GM23338 (cell line): ENCODE measurements around the gene BNC2. TPM values are rescaled to one million over a fixed set of nuclear protein-coding genes. Genes with fewer than 3 reads are reported as not detected.

Experiments
- ATAC-seq: fragments of 200-7000 bp; cut with Tn5 transposase; 3 replicates; pipeline ENCODE4 v1.9.1; 2020
- DNase-seq: peaks from one replicate; pipeline ENCODE4 v3.0.0-alpha.2; 2015; ENCODE audit warnings: low spot score
- H2AFZ ChIP-seq: fragments of 200-600 bp; sonication (generic); 2 replicates; pipeline ENCODE4 v1.8.0; 2016; ENCODE audit warnings: antibody characterized with exemption, mild to moderate bottlenecking, moderate library complexity
- H3F3A ChIP-seq: fragments of 200-600 bp; sonication (generic); replicated peaks from 2 replicates; pipeline ENCODE4 v1.8.0; 2017; ENCODE audit warnings: antibody characterized with exemption, mixed run types, low read depth
- H3K27ac ChIP-seq: fragments of 200-600 bp; sonication (generic); 2 replicates; pipeline ENCODE4 v1.6.1; 2016; ENCODE audit warnings: low read depth
- H3K27me3 ChIP-seq: fragments of 200-600 bp; sonication (generic); 2 replicates; pipeline ENCODE4 v1.8.0; 2016; ENCODE audit warnings: mild to moderate bottlenecking, mixed run types, moderate library complexity; ENCODE audit not compliant: insufficient read depth
- H3K36me3 ChIP-seq: fragments of 200-600 bp; sonication (generic); 2 replicates; pipeline ENCODE4 v1.8.0; 2016; ENCODE audit warnings: mild to moderate bottlenecking; ENCODE audit not compliant: insufficient read depth
- H3K4me1 ChIP-seq: fragments of 200-600 bp; sonication (generic); 2 replicates; pipeline ENCODE4 v1.8.0; 2016; ENCODE audit warnings: mild to moderate bottlenecking, moderate library complexity; ENCODE audit not compliant: insufficient read depth
- H3K4me2 ChIP-seq: fragments of 200-600 bp; sonication (generic); 2 replicates; pipeline ENCODE4 v1.7.1; 2017; ENCODE audit warnings: mixed run types
- H3K4me3 ChIP-seq: fragments of 200-600 bp; sonication (generic); 2 replicates; pipeline ENCODE4 v1.6.1; 2016; ENCODE audit warnings: mixed run types
- H3K79me2 ChIP-seq: fragments of 200-600 bp; sonication (generic); replicated peaks from 2 replicates; pipeline ENCODE4 v1.8.0; 2017; ENCODE audit warnings: mild to moderate bottlenecking; ENCODE audit not compliant: insufficient read depth
- H3K9me2 ChIP-seq: fragments of 200-600 bp; sonication (generic); 2 replicates; pipeline ENCODE4 v1.8.0; 2017; ENCODE audit not compliant: insufficient read depth
- H4K20me1 ChIP-seq: fragments of 200-600 bp; sonication (generic); replicated peaks from 2 replicates; pipeline ENCODE4 v1.8.0; 2017; ENCODE audit warnings: mild to moderate bottlenecking; ENCODE audit not compliant: insufficient read depth
- H3K27ac Mint-ChIP-seq: 2 replicates; pipeline ENCODE4 v1.8.0; 2020; ENCODE audit warnings: inconsistent platforms, mild to moderate bottlenecking, moderate library complexity, mixed read lengths
- H3K27me3 Mint-ChIP-seq: 3 replicates; pipeline ENCODE4 v1.8.0; 2022; ENCODE audit warnings: low read depth, mild to moderate bottlenecking, moderate library complexity, mixed read lengths, inconsistent platforms; ENCODE audit not compliant: insufficient read depth, poor library complexity
- H3K36me3 Mint-ChIP-seq: 3 replicates; pipeline ENCODE4 v1.8.0; 2021; ENCODE audit warnings: low read depth, mild to moderate bottlenecking, inconsistent platforms, moderate library complexity, mixed read lengths
- H3K4me1 Mint-ChIP-seq: 3 replicates; pipeline ENCODE4 v1.8.0; 2020; ENCODE audit warnings: mild to moderate bottlenecking, inconsistent platforms, mixed read lengths
- H3K4me3 Mint-ChIP-seq: 3 replicates; pipeline ENCODE4 v1.8.0; 2021; ENCODE audit warnings: moderate library complexity, mild to moderate bottlenecking, inconsistent platforms, mixed read lengths
- H3K9me3 Mint-ChIP-seq: 3 replicates; pipeline ENCODE4 v1.8.0; 2020; ENCODE audit warnings: moderate library complexity, mild to moderate bottlenecking, inconsistent platforms, mixed read lengths
- CREB1 ChIP-seq: fragments of 250-450 bp; sonication (Bioruptor Pico); IDR thresholded peaks from 2 replicates; pipeline ENCODE4 v1.5.0; 2020; ENCODE audit warnings: low read depth, mild to moderate bottlenecking, moderate library complexity
- EZH2 ChIP-seq: fragments of 200-600 bp; sonication (generic); IDR thresholded peaks from one replicate; pipeline ENCODE4 v1.8.0; 2017; ENCODE audit warnings: antibody characterized with exemption, mild to moderate bottlenecking, low read depth; ENCODE audit not compliant: unreplicated experiment
- EZH2phosphoT487 ChIP-seq: fragments of 200-600 bp; sonication (generic); IDR thresholded peaks from one replicate; pipeline ENCODE4 v1.8.1; 2018; ENCODE audit warnings: antibody characterized with exemption; ENCODE audit not compliant: unreplicated experiment
- JUNB ChIP-seq: IDR thresholded peaks from one replicate; pipeline ENCODE4 v1.6.1; 2016; ENCODE audit warnings: antibody characterized with exemption; ENCODE audit not compliant: unreplicated experiment
- NANOG ChIP-seq: IDR thresholded peaks from 2 replicates; pipeline ENCODE4 v1.6.1; 2016; ENCODE audit warnings: antibody characterized with exemption, borderline replicate concordance
- POLR2AphosphoS5 ChIP-seq: IDR thresholded peaks from 2 replicates; pipeline ENCODE4 v1.6.1; 2016; ENCODE audit warnings: antibody characterized with exemption, low read depth
- STAT1 ChIP-seq: IDR thresholded peaks from one replicate; pipeline ENCODE4 v1.6.1; 2016; ENCODE audit warnings: antibody characterized with exemption; ENCODE audit not compliant: unreplicated experiment
- ZNF114 ChIP-seq: fragments of 250-450 bp; sonication (Bioruptor Pico); IDR thresholded peaks from 2 replicates; pipeline ENCODE4 v1.5.0; 2020; ENCODE audit warnings: mild to moderate bottlenecking, moderate library complexity
- ZNF331 ChIP-seq: fragments of 250-450 bp; sonication (Bioruptor Pico); IDR thresholded peaks from 2 replicates; pipeline ENCODE4 v1.5.0; 2020; ENCODE audit warnings: low read depth, mild to moderate bottlenecking, moderate library complexity
- polyA plus RNA-seq: library from polyadenylated mRNA; unstranded; fragments of >200 nt; fragmentation: Nextera tagmentation; extraction: Ambion mirVana; gene quantifications from 2 replicates; pipeline ENCODE4 v1.2.1, GENCODE V29; 2016
- total RNA-seq: library from RNA; depleted of rRNA; stranded (reverse); fragments of >200 nt; shearing (Covaris generic); gene quantifications from 2 replicates; pipeline ENCODE4 v1.2.3, GENCODE V29; 2014
- TF ChIP-seq, protein P1 (sequence below): IDR thresholded peaks from 2 replicates; pipeline ENCODE4 v1.6.1; 2016; ENCODE audit warnings: antibody characterized with exemption
- TF ChIP-seq, protein P2 (sequence below): IDR thresholded peaks from one replicate; pipeline ENCODE4 v1.6.1; 2018; ENCODE audit warnings: antibody characterized with exemption; ENCODE audit not compliant: unreplicated experiment
- TF ChIP-seq, protein P3 (sequence below): fragments of 250-450 bp; sonication (Bioruptor Pico); IDR thresholded peaks from 2 replicates; pipeline ENCODE4 v1.5.0; 2020; ENCODE audit warnings: mild to moderate bottlenecking, moderate library complexity
- TF ChIP-seq, protein P4 (sequence below), 2 experiments: fragments of 200-600 bp in 1 of 2; sonication (generic) in 1 of 2; conservative IDR thresholded peaks; 2 replicates each; pipeline versions ENCODE4 v1.5.1 to v1.6.1; 2016 to 2017; ENCODE audit warnings: antibody characterized with exemption in 2 of 2, low read depth in 2 of 2, mild to moderate bottlenecking in 2 of 2, moderate library complexity in 1 of 2

Gene BNC2
- total and polyA plus RNA-seq, 2 experiments from 2014 or later, result 12.7 to 13.2 TPM

DNA sequence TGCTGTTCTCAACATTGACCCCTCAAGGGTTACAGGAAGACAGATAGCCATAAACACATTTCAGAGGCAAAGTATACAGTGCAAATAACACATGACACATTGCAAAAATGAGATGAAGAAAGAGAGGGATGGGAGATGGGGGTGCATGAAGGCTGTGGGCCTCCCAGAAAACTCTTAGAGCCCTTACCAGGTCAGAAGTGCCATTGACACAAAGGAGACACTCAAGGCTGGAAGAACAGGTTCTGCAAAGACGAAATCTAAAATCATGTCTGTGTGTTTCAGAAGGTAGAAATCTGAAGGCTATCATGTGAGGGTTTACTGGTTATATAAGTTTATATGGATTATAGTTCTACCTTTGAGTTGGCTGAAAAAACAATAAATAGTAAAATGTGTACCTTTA, 318.8 kb downstream of the BNC2 start:
- H3K4me3 Mint-ChIP-seq, result no peak overlapping the region
- TF ChIP-seq JUNB, result no peak
- no peak for TF ChIP-seq ZNF331
- no peak for TF ChIP-seq EZH2
- TF ChIP-seq, protein P1, sequence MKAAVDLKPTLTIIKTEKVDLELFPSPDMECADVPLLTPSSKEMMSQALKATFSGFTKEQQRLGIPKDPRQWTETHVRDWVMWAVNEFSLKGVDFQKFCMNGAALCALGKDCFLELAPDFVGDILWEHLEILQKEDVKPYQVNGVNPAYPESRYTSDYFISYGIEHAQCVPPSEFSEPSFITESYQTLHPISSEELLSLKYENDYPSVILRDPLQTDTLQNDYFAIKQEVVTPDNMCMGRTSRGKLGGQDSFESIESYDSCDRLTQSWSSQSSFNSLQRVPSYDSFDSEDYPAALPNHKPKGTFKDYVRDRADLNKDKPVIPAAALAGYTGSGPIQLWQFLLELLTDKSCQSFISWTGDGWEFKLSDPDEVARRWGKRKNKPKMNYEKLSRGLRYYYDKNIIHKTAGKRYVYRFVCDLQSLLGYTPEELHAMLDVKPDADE, result no peak
- no peak for TF ChIP-seq ZNF114
- TF ChIP-seq CREB1, result no peak
- TF ChIP-seq, protein P2, sequence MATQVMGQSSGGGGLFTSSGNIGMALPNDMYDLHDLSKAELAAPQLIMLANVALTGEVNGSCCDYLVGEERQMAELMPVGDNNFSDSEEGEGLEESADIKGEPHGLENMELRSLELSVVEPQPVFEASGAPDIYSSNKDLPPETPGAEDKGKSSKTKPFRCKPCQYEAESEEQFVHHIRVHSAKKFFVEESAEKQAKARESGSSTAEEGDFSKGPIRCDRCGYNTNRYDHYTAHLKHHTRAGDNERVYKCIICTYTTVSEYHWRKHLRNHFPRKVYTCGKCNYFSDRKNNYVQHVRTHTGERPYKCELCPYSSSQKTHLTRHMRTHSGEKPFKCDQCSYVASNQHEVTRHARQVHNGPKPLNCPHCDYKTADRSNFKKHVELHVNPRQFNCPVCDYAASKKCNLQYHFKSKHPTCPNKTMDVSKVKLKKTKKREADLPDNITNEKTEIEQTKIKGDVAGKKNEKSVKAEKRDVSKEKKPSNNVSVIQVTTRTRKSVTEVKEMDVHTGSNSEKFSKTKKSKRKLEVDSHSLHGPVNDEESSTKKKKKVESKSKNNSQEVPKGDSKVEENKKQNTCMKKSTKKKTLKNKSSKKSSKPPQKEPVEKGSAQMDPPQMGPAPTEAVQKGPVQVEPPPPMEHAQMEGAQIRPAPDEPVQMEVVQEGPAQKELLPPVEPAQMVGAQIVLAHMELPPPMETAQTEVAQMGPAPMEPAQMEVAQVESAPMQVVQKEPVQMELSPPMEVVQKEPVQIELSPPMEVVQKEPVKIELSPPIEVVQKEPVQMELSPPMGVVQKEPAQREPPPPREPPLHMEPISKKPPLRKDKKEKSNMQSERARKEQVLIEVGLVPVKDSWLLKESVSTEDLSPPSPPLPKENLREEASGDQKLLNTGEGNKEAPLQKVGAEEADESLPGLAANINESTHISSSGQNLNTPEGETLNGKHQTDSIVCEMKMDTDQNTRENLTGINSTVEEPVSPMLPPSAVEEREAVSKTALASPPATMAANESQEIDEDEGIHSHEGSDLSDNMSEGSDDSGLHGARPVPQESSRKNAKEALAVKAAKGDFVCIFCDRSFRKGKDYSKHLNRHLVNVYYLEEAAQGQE, result no peak
- no peak for TF ChIP-seq POLR2AphosphoS5
- TF ChIP-seq, protein P3, sequence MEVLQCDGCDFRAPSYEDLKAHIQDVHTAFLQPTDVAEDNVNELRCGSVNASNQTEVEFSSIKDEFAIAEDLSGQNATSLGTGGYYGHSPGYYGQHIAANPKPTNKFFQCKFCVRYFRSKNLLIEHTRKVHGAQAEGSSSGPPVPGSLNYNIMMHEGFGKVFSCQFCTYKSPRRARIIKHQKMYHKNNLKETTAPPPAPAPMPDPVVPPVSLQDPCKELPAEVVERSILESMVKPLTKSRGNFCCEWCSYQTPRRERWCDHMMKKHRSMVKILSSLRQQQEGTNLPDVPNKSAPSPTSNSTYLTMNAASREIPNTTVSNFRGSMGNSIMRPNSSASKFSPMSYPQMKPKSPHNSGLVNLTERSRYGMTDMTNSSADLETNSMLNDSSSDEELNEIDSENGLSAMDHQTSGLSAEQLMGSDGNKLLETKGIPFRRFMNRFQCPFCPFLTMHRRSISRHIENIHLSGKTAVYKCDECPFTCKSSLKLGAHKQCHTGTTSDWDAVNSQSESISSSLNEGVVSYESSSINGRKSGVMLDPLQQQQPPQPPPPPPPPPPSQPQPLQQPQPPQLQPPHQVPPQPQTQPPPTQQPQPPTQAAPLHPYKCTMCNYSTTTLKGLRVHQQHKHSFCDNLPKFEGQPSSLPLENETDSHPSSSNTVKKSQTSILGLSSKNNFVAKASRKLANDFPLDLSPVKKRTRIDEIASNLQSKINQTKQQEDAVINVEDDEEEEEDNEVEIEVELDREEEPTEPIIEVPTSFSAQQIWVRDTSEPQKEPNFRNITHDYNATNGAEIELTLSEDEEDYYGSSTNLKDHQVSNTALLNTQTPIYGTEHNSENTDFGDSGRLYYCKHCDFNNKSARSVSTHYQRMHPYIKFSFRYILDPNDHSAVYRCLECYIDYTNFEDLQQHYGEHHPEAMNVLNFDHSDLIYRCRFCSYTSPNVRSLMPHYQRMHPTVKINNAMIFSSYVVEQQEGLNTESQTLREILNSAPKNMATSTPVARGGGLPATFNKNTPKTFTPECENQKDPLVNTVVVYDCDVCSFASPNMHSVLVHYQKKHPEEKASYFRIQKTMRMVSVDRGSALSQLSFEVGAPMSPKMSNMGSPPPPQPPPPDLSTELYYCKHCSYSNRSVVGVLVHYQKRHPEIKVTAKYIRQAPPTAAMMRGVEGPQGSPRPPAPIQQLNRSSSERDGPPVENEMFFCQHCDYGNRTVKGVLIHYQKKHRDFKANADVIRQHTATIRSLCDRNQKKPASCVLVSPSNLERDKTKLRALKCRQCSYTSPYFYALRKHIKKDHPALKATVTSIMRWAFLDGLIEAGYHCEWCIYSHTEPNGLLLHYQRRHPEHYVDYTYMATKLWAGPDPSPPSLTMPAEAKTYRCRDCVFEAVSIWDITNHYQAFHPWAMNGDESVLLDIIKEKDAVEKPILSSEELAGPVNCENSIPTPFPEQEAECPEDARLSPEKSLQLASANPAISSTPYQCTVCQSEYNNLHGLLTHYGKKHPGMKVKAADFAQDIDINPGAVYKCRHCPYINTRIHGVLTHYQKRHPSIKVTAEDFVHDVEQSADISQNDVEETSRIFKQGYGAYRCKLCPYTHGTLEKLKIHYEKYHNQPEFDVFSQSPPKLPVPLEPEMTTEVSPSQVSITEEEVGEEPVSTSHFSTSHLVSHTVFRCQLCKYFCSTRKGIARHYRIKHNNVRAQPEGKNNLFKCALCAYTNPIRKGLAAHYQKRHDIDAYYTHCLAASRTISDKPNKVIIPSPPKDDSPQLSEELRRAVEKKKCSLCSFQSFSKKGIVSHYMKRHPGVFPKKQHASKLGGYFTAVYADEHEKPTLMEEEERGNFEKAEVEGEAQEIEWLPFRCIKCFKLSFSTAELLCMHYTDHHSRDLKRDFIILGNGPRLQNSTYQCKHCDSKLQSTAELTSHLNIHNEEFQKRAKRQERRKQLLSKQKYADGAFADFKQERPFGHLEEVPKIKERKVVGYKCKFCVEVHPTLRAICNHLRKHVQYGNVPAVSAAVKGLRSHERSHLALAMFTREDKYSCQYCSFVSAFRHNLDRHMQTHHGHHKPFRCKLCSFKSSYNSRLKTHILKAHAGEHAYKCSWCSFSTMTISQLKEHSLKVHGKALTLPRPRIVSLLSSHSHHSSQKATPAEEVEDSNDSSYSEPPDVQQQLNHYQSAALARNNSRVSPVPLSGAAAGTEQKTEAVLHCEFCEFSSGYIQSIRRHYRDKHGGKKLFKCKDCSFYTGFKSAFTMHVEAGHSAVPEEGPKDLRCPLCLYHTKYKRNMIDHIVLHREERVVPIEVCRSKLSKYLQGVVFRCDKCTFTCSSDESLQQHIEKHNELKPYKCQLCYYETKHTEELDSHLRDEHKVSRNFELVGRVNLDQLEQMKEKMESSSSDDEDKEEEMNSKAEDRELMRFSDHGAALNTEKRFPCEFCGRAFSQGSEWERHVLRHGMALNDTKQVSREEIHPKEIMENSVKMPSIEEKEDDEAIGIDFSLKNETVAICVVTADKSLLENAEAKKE (CRISPR knock-in tag), result no peak
- TF ChIP-seq EZH2phosphoT487, result no peak
- no peak for TF ChIP-seq NANOG
- TF ChIP-seq, protein P4, sequence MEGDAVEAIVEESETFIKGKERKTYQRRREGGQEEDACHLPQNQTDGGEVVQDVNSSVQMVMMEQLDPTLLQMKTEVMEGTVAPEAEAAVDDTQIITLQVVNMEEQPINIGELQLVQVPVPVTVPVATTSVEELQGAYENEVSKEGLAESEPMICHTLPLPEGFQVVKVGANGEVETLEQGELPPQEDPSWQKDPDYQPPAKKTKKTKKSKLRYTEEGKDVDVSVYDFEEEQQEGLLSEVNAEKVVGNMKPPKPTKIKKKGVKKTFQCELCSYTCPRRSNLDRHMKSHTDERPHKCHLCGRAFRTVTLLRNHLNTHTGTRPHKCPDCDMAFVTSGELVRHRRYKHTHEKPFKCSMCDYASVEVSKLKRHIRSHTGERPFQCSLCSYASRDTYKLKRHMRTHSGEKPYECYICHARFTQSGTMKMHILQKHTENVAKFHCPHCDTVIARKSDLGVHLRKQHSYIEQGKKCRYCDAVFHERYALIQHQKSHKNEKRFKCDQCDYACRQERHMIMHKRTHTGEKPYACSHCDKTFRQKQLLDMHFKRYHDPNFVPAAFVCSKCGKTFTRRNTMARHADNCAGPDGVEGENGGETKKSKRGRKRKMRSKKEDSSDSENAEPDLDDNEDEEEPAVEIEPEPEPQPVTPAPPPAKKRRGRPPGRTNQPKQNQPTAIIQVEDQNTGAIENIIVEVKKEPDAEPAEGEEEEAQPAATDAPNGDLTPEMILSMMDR (conservative IDR thresholded peaks at IDR 0.05; ENCODE audit: low read depth in 2 of 2), result no peak
- no peak for TF ChIP-seq STAT1
- H3K27me3 ChIP-seq, result no peaks in the 10 kb centered on the region
- H3K4me1 Mint-ChIP-seq, result peaks cover 22% of the 10 kb centered on the region
- H3K27ac ChIP-seq, result no peak overlapping the region
- H3K9me2 ChIP-seq, result no peaks in the 10 kb centered on the region
- 0 out of 2 replicates have a peak, but pooled peaks cover 3% of the 10 kb centered on the region for H4K20me1 ChIP-seq
- H3K36me3 ChIP-seq, result no peaks in the 10 kb centered on the region
- no peak overlapping the region for H2AFZ ChIP-seq
- H3K36me3 Mint-ChIP-seq, result peaks cover 4% of the 10 kb centered on the region; the same call in 2 of the 3 replicates
- H3K4me3 ChIP-seq, result no peak overlapping the region
- H3K4me2 ChIP-seq, result no peak overlapping the region
- no peaks in the 10 kb centered on the region for H3K79me2 ChIP-seq
- 0 out of 2 replicates have a peak, but pooled peaks cover 2% of the 10 kb centered on the region for H3F3A ChIP-seq
- no peak overlapping the region; the same call in 1 of the 2 replicates for H3K27ac Mint-ChIP-seq
- H3K9me3 Mint-ChIP-seq, result no peaks in the 10 kb centered on the region
- DNase-seq (no peak), ATAC-seq (no peak)
- H3K4me1 ChIP-seq, result no peaks in the 10 kb centered on the region
- H3K27me3 Mint-ChIP-seq, result peaks cover 6% of the 10 kb centered on the region
